B cell (primary cell): ENCODE data around the gene GRIK2. TPM values are rescaled to one million over a fixed set of nuclear protein-coding genes. Genes with fewer than 3 reads are reported as not detected.

Experiments
- ATAC-seq: fragments of 200-7000 bp; cut with Tn5 transposase; one replicate; pipeline ENCODE4 v1.10.0; 2021; ENCODE audit warnings: low read depth, mild to moderate bottlenecking, moderate number of reproducible peaks, moderate library complexity
- CTCF ChIA-PET: fragments of 350-600 bp; sonication (Branson Sonifier 250); formaldehyde crosslinking; loops from one replicate; lab custom pipeline; 2021; ENCODE audit warnings: antibody characterized with exemption, inconsistent platforms; lab: Charles Lee
- POLR2A ChIA-PET: fragments of 350-600 bp; sonication (Branson Sonifier 250); formaldehyde crosslinking; loops from one replicate; lab custom pipeline; 2021; ENCODE audit warnings: antibody characterized with exemption; lab: Charles Lee
- DNase-seq: peaks from one replicate; pipeline ENCODE4 v3.0.0; 2013
- H2AFZ ChIP-seq: 2 replicates; pipeline ENCODE4 v1.6.1; 2012; ENCODE audit warnings: mild to moderate bottlenecking, low read depth, low read length; ENCODE audit not compliant: insufficient read depth, poor library complexity, severe bottlenecking
- H3K27ac ChIP-seq, 2 donors: 1 replicate in 1 of 2; 2 replicates in 1 of 2; pipeline ENCODE4 v1.5.1; 2012 to 2013; ENCODE audit warnings: low read length in 2 of 2, mild to moderate bottlenecking in 2 of 2, moderate library complexity in 1 of 2
- H3K27me3 ChIP-seq, 4 experiments: fragments of 200-600 bp in 1 of 4; sonication (generic) in 1 of 4; replicated peaks in 1 of 4; 1 replicate in 2 of 4; 2 replicates in 2 of 4; pipeline versions ENCODE4 v1.6.1 to v1.7.0; 2013 to 2016; ENCODE audit warnings: low read length in 3 of 4, mild to moderate bottlenecking in 2 of 4, mixed read lengths in 1 of 4, moderate library complexity in 1 of 4; ENCODE audit not compliant: insufficient read depth in 4 of 4, control insufficient read depth in 3 of 4; ENCODE audit errors: control extremely low read depth in 1 of 4
- H3K36me3 ChIP-seq, 2 experiments: replicated peaks in 1 of 2; 1 replicate in 1 of 2; 2 replicates in 1 of 2; pipeline versions ENCODE4 v1.6.1 to v1.7.1; 2013; ENCODE audit warnings: low read length in 1 of 2; ENCODE audit not compliant: insufficient read depth in 2 of 2, control insufficient read depth in 1 of 2; ENCODE audit errors: control extremely low read depth in 1 of 2, extremely low read depth in 1 of 2
- H3K4me1 ChIP-seq, 2 donors: fragments of 200-600 bp in 1 of 2; sonication (generic) in 1 of 2; 1 replicate in 1 of 2; 2 replicates in 1 of 2; pipeline versions ENCODE4 v1.5.1 to v1.6.1; 2013 to 2017; ENCODE audit warnings: low read length in 2 of 2; ENCODE audit not compliant: control insufficient read depth in 2 of 2, insufficient read depth in 2 of 2
- H3K4me2 ChIP-seq: replicated peaks from 2 replicates; pipeline ENCODE3; 2012; ENCODE audit warnings: mild to moderate bottlenecking, low read depth, low read length; ENCODE audit not compliant: poor library complexity, severe bottlenecking
- H3K4me3 ChIP-seq, 5 experiments: fragments of 200-600 bp in 1 of 5; sonication (generic) in 1 of 5; 1 replicate in 3 of 5; 2 replicates in 2 of 5; pipeline versions ENCODE4 v1.5.1 to v1.7.0; 2011 to 2016; ENCODE audit warnings: low read length in 4 of 5, mild to moderate bottlenecking in 4 of 5, low read depth in 2 of 5, control low read depth in 1 of 5, moderate library complexity in 1 of 5; ENCODE audit not compliant: insufficient read depth in 1 of 5; ENCODE audit errors: control extremely low read depth in 1 of 5, extremely low read depth in 1 of 5
- H3K79me2 ChIP-seq: fragments of 200-600 bp; sonication (generic); one replicate; pipeline ENCODE4 v1.6.0; 2016; ENCODE audit warnings: low read length; ENCODE audit not compliant: control insufficient read depth, insufficient read depth
- H3K9ac ChIP-seq: fragments of 200-600 bp; sonication (generic); 2 replicates; pipeline ENCODE4 v1.6.1; 2017; ENCODE audit warnings: mild to moderate bottlenecking, low read length, moderate library complexity
- H3K9me3 ChIP-seq, 3 donors: one replicate each; pipeline versions ENCODE4 v1.6.1 to v1.7.1; 2013; ENCODE audit warnings: low read length in 2 of 3; ENCODE audit not compliant: control insufficient read depth in 2 of 3, insufficient read depth in 1 of 3; ENCODE audit errors: control extremely low read depth in 1 of 3
- H4K20me1 ChIP-seq: 2 replicates; pipeline ENCODE4 v1.6.0; 2012; ENCODE audit warnings: mild to moderate bottlenecking, low read length; ENCODE audit not compliant: insufficient read depth, control insufficient read depth, poor library complexity, severe bottlenecking
- H3K27ac Mint-ChIP-seq: one replicate; pipeline ENCODE4 v1.8.0; 2021; ENCODE audit warnings: mixed read lengths
- H3K27me3 Mint-ChIP-seq: one replicate; pipeline ENCODE4 v1.8.0; 2021; ENCODE audit warnings: mixed read lengths
- H3K4me1 Mint-ChIP-seq: one replicate; pipeline ENCODE4 v1.8.0; 2021; ENCODE audit warnings: mixed read lengths
- H3K4me3 Mint-ChIP-seq: one replicate; pipeline ENCODE4 v1.8.0; 2021; ENCODE audit warnings: mixed read lengths
- H3K9me3 Mint-ChIP-seq: one replicate; pipeline ENCODE4 v1.8.0; 2022; ENCODE audit warnings: mixed read lengths; ENCODE audit not compliant: insufficient read depth
- CTCF ChIP-seq: fragments of 200-600 bp; IDR thresholded peaks from one replicate; pipeline ENCODE4 v1.8.0; 2022; ENCODE audit warnings: antibody characterized with exemption, mild to moderate bottlenecking
- EZH2 ChIP-seq: IDR thresholded peaks from 2 replicates; pipeline ENCODE4 v1.6.1; 2012; ENCODE audit warnings: borderline replicate concordance, low read depth, mild to moderate bottlenecking, moderate library complexity, low read length; ENCODE audit not compliant: insufficient read depth, poor library complexity, severe bottlenecking
- WGBS: methylation state at CpG from one replicate; pipeline ENCODE4 v1.1.5; 2013; ENCODE audit warnings: missing lambda C conversion rate; ENCODE audit not compliant: insufficient coverage; 5-methylcytosine and 5-hydroxymethylcytosine counted together
- intact Hi-C: fragments of 100-400 bp; cut with micrococcal nuclease; formaldehyde crosslinking; loops from one replicate; pipeline ENCODE4 v1.10.0; 2022
- polyA plus RNA-seq: library from polyadenylated mRNA; depleted of rRNA; stranded (reverse); fragments of >200 nt; gene quantifications from 2 replicates; pipeline ENCODE4 v1.2.3, GENCODE V29; 2012
- total RNA-seq, 2 donors: library from RNA; stranded (reverse); fragments of 120-200 nt in 1 of 2; gene quantifications; 1 replicate in 1 of 2; 2 replicates in 1 of 2; pipeline versions ENCODE4 v1.2.3 to v1.2.4, GENCODE V29; 2013 to 2022

GRIK2 gene
- total and polyA plus RNA-seq, 2 donors (not counting 1 experiment from before 2014, with no cell fraction given) = not detected

- Histone ChIP-seq H3K27me3 (no peaks in the 10 kb centered on the region), H3K9me3 (no peaks in the 10 kb centered on the region), H4K20me1 (no peaks in the 10 kb centered on the region), H3K27ac (no peak overlapping the region), H3K4me1 (no peaks in the 10 kb centered on the region), H3K9ac (no peak overlapping the region), H2AFZ (no peak overlapping the region), H3K4me2 (no peak overlapping the region), H3K36me3 (no peaks in the 10 kb centered on the region), H3K79me2 (no peaks in the 10 kb centered on the region), H3K4me3 (no peak overlapping the region)
- no peak for DNase-seq
- no peaks in the 10 kb centered on the region for H3K4me1 Mint-ChIP-seq
- no peaks in the 10 kb centered on the region for H3K27me3 Mint-ChIP-seq
- WGBS = no CpG with 5 or more reads among the region's 1 CpG
- no peak overlapping the region for H3K4me3 Mint-ChIP-seq
- intact Hi-C loops = no loop called here
- no peak for ATAC-seq
- ChIA-PET CTCF (no interaction called here), POLR2A (no interaction called here)
- no peaks in the 10 kb centered on the region for H3K9me3 Mint-ChIP-seq
- TF ChIP-seq CTCF = no peak
- no peak for TF ChIP-seq EZH2
- H3K27ac Mint-ChIP-seq = no peak overlapping the region
Measured at GRCh38 chr6:102051001-102051400, 657.5 kb downstream of the GRIK2 start.

GRCh38 chr6:102051720-102052119 is 658.2 kb downstream of the GRIK2 start:
- Mint-ChIP-seq H3K27ac (no peak overlapping the region), H3K27me3 (no peaks in the 10 kb centered on the region), H3K4me1 (no peaks in the 10 kb centered on the region), H3K4me3 (no peak overlapping the region), H3K9me3 (no peaks in the 10 kb centered on the region)
- Histone ChIP-seq H3K4me3 (no peak overlapping the region), H2AFZ (no peak overlapping the region), H3K4me1 (no peaks in the 10 kb centered on the region), H3K79me2 (no peaks in the 10 kb centered on the region), H3K9ac (no peak overlapping the region), H3K27ac (no peak overlapping the region), H3K4me2 (no peak overlapping the region), H3K36me3 (no peaks in the 10 kb centered on the region), H3K9me3 (no peaks in the 10 kb centered on the region), H3K27me3 (no peaks in the 10 kb centered on the region), H4K20me1 (no peaks in the 10 kb centered on the region)
- CTCF ChIA-PET = no interaction called here
- WGBS = no CpG with 5 or more reads among the region's 1 CpG
- DNase-seq (no peak), ATAC-seq (no peak)
- intact Hi-C loops = no loop called here
- POLR2A ChIA-PET = no interaction called here
- TF ChIP-seq CTCF = no peak
- TF ChIP-seq EZH2 = no peak
